Right atrium auricular region (tissue), 2 donors: ENCODE measurements around the gene ADCY1. TPM values are rescaled to one million over a fixed set of nuclear protein-coding genes. Genes with fewer than 3 reads are reported as not detected.

ENCODE experiments used
- DNase-seq: peaks from one replicate; pipeline ENCODE4 v3.0.0-alpha.2; 2019; ENCODE audit warnings: low spot score
- H3K27ac ChIP-seq, 2 donors: fragments of 200-600 bp; sonication (generic); 1 replicate in 1 of 2; 2 replicates in 1 of 2; pipeline ENCODE4 v1.5.1; 2016 to 2019
- H3K27me3 ChIP-seq, 2 donors: fragments of 200-600 bp; sonication (generic); one replicate each; pipeline versions ENCODE4 v1.5.1 to v1.6.0; 2017 to 2019
- H3K36me3 ChIP-seq: fragments of 200-600 bp; sonication (generic); one replicate; pipeline ENCODE4 v1.5.1; 2016
- H3K4me1 ChIP-seq, 2 donors: fragments of 200-600 bp; sonication (generic); one replicate each; pipeline versions ENCODE4 v1.5.1 to v1.6.0; 2017 to 2019
- H3K4me3 ChIP-seq, 2 donors: fragments of 200-600 bp; sonication (generic); 1 replicate in 1 of 2; 2 replicates in 1 of 2; pipeline ENCODE4 v1.5.1; 2017 to 2019; ENCODE audit warnings: mild to moderate bottlenecking in 1 of 2, moderate library complexity in 1 of 2
- H3K9me3 ChIP-seq, 2 donors: fragments of 200-600 bp; sonication (generic); one replicate each; pipeline ENCODE4 v1.5.1; 2019
- total RNA-seq, 2 donors: library from RNA; depleted of rRNA; stranded (reverse); fragments of >200 nt; gene quantifications; one replicate each; pipeline ENCODE4 v1.1.0, GENCODE V29; 2016
- TF ChIP-seq, protein P1 (sequence below), 2 donors: fragments of 200-600 bp; sonication (generic); IDR thresholded peaks; one replicate each; pipeline ENCODE4 v1.5.1; 2019; ENCODE audit warnings: antibody characterized with exemption in 2 of 2

The ADCY1 gene
- total RNA-seq, 2 donors from 2014 or later = 2.4 to 3.2 TPM

DNA sequence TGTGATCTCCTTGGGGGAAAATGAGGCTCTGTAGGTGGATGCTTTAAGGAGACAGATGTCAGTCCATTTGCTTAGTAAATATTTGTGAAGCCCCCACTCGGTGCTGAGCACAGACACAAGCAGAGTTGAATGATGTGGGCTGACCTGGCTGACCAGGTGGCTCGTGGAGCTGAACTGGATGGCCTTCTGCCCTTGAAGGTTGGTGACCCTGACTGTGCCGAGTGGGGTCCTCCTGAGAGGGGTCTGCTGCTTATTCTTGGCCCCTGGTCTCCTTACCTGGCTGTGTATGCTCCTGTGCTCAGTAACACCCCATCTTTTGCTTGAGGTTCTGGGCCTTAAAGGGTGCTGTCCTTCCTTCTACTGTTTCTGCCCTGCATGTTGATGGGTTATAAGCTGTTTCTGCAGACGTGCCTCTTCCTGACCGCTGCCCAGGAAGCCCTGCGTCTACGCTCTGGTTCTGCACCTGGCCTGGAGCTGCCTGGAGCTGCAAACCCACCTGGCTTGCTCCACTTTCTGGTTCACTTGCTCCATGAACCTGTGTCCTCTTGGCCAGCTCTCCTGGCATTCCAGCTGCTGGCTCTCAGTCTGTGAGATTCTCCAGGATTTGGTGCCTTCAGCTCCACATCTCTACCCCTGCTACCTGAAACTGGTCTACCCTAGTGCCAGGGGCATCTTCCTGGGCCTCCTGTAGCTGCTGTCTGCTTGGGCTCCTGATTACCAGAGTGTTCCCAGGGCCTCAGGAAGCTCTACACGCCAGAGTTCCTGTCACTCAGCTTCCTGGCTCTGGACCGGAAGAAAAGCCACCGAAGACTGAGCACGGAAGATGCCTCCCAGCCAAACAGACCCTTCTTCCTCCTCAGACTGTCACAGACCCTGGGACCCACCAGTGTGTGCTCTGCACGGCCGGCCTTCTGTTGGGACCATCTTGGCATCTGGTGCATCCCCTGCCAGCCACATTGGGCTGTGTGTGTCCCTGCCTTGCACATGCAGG is 76.5 kb downstream of the ADCY1 start:
- no peak overlapping the region for H3K4me3 ChIP-seq
- H3K4me1 ChIP-seq = peaks cover 0 to 15% of the 10 kb centered on the region in 2 donors
- no peak overlapping the region for H3K27ac ChIP-seq
- peak; percentile 51 for DNase-seq
- no peaks in the 10 kb centered on the region for H3K9me3 ChIP-seq
- TF ChIP-seq, protein P1, sequence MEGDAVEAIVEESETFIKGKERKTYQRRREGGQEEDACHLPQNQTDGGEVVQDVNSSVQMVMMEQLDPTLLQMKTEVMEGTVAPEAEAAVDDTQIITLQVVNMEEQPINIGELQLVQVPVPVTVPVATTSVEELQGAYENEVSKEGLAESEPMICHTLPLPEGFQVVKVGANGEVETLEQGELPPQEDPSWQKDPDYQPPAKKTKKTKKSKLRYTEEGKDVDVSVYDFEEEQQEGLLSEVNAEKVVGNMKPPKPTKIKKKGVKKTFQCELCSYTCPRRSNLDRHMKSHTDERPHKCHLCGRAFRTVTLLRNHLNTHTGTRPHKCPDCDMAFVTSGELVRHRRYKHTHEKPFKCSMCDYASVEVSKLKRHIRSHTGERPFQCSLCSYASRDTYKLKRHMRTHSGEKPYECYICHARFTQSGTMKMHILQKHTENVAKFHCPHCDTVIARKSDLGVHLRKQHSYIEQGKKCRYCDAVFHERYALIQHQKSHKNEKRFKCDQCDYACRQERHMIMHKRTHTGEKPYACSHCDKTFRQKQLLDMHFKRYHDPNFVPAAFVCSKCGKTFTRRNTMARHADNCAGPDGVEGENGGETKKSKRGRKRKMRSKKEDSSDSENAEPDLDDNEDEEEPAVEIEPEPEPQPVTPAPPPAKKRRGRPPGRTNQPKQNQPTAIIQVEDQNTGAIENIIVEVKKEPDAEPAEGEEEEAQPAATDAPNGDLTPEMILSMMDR (IDR thresholded peaks at IDR 0.05) = no peak
- no peaks in the 10 kb centered on the region for H3K36me3 ChIP-seq
- H3K27me3 ChIP-seq = no peaks in the 10 kb centered on the region

DNA sequence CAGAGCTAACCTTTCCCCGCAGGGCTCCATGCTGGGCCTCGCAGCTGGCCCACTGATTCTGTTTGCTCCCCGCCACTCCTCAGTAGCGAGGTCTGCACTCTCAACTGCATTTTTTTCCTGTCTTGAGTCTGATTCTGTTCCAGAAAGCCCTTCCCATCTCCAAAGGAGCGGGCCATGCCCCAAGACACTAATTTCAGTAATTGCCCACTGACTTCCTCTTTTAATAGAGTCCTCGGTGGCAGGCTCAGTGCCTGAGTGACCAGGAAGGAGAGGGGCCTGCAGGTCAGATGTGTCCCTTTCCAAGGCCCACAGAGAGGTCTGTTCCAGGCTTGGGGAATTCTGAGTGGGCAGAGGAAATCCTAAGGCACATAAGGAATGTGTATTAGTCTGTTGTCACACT is 77.4 kb downstream of the ADCY1 start:
- TF ChIP-seq, protein P1 (IDR thresholded peaks at IDR 0.05) = no peak
- Histone ChIP-seq H3K36me3 (no peaks in the 10 kb centered on the region), H3K4me1 (peaks cover 0 to 10% of the 10 kb centered on the region in 2 donors), H3K4me3 (no peak overlapping the region), H3K27ac (no peak overlapping the region), H3K9me3 (no peaks in the 10 kb centered on the region), H3K27me3 (no peaks in the 10 kb centered on the region)
- DNase-seq = no peak

- Histone ChIP-seq H3K36me3 (no peaks in the 10 kb centered on the region), H3K27ac (no peak overlapping the region), H3K4me1 (no peaks in the 10 kb centered on the region), H3K9me3 (no peaks in the 10 kb centered on the region), H3K27me3 (no peaks in the 10 kb centered on the region), H3K4me3 (no peak overlapping the region)
- peak; percentile 28 for DNase-seq
- TF ChIP-seq, protein P1 (IDR thresholded peaks at IDR 0.05) = no peak
Measured at GRCh38 chr7:45652630-45653029, 78.5 kb downstream of the ADCY1 start.

- no peaks in the 10 kb centered on the region for H3K27me3 ChIP-seq
- no peak overlapping the region for H3K27ac ChIP-seq
- no peak overlapping the region for H3K4me3 ChIP-seq
- H3K4me1 ChIP-seq = no peaks in the 10 kb centered on the region
- no peaks in the 10 kb centered on the region for H3K36me3 ChIP-seq
- H3K9me3 ChIP-seq = no peaks in the 10 kb centered on the region
- DNase-seq = peak; percentile 18
- TF ChIP-seq, protein P1 (IDR thresholded peaks at IDR 0.05) = no peak
Measured at GRCh38 chr7:45653209-45653907, 79.2 kb downstream of the ADCY1 start.

- DNase-seq = no peak
- no peak overlapping the region for H3K4me3 ChIP-seq
Measured at GRCh38 chr7:45654341-45654740, 80.2 kb downstream of the ADCY1 start.

More at GRCh38 chr7:45654341-45654740, 80.2 kb downstream of the ADCY1 start:
- no peaks in the 10 kb centered on the region for H3K36me3 ChIP-seq
- no peaks in the 10 kb centered on the region for H3K27me3 ChIP-seq
- TF ChIP-seq, protein P1 (IDR thresholded peaks at IDR 0.05) = no peak
- no peak overlapping the region for H3K27ac ChIP-seq
- H3K9me3 ChIP-seq = no peaks in the 10 kb centered on the region
- H3K4me1 ChIP-seq = no peaks in the 10 kb centered on the region
